ENCODE data around the gene NRCAM.

The NRCAM gene

GRCh38 chr7:108461840-108462239 is 5.6 kb upstream of the NRCAM start:
- no peak for TF ChIP-seq CTCF (IDR thresholded peaks at IDR 0.05; ENCODE audit: low read depth, low read length)
- DNase-seq (ENCODE audit: low read depth, low spot score): no peak
- in situ Hi-C loops (cut with HindIII; ENCODE audit: low sequenced_read_pairs): no loop called here
- H3K4me3 ChIP-seq (ENCODE audit: low read depth, low read length): no peak overlapping the region

GRCh38 chr7:108460964-108461363 is 4.7 kb upstream of the NRCAM start:
- no peak for TF ChIP-seq CTCF (IDR thresholded peaks at IDR 0.05; ENCODE audit: low read depth, low read length)
- DNase-seq (ENCODE audit: low read depth, low spot score): no peak
- no peak overlapping the region for H3K4me3 ChIP-seq (ENCODE audit: low read depth, low read length)
- in situ Hi-C loops (cut with HindIII; ENCODE audit: low sequenced_read_pairs): no loop called here

GRCh38 chr7:108459922-108460551 is 3.8 kb upstream of the NRCAM start:
- peak; percentile 71 for TF ChIP-seq CTCF (IDR thresholded peaks at IDR 0.05; ENCODE audit: low read depth, low read length)
- no peak overlapping the region for H3K4me3 ChIP-seq (ENCODE audit: low read depth, low read length)
- in situ Hi-C loops (cut with HindIII; ENCODE audit: low sequenced_read_pairs): no loop called here
- DNase-seq (ENCODE audit: low read depth, low spot score): peak; percentile 35

GRCh38 chr7:108457871-108458270 is 1.6 kb upstream of the NRCAM start:
- TF ChIP-seq CTCF (IDR thresholded peaks at IDR 0.05; ENCODE audit: low read depth, low read length): no peak
- no peak for DNase-seq (ENCODE audit: low read depth, low spot score)
- in situ Hi-C loops (cut with HindIII; ENCODE audit: low sequenced_read_pairs): no loop called here
- H3K4me3 ChIP-seq (ENCODE audit: low read depth, low read length): no peak overlapping the region

GRCh38 chr7:108456845-108457540 is 757 bp upstream of the NRCAM start:
- in situ Hi-C loops (cut with HindIII; ENCODE audit: low sequenced_read_pairs): no loop called here
- TF ChIP-seq CTCF (IDR thresholded peaks at IDR 0.05; ENCODE audit: low read depth, low read length): no peak
- DNase-seq (ENCODE audit: low read depth, low spot score): no peak
- no peak overlapping the region for H3K4me3 ChIP-seq (ENCODE audit: low read depth, low read length)

- in situ Hi-C loops (cut with HindIII; ENCODE audit: low sequenced_read_pairs): no loop called here
- TF ChIP-seq CTCF (IDR thresholded peaks at IDR 0.05; ENCODE audit: low read depth, low read length): no peak
- H3K4me3 ChIP-seq (ENCODE audit: low read depth, low read length): peak overlapping the region; percentile 45
- DNase-seq (ENCODE audit: low read depth, low spot score): no peak
Observed at GRCh38 chr7:108455551-108455997, 662 bp downstream of the NRCAM start.
